Middle frontal gyrus (tissue), 1 donor: ENCODE measurements around the gene LYZL1.
"Not testable (repeated sequence)": the region's sequence is repeated elsewhere in the genome, so short reads cannot be mapped to it uniquely, and the experiment has no call there.

Experiments
- DNase-seq: peaks from one replicate; pipeline ENCODE4 v3.0.0-alpha.2; 2015; ENCODE audit warnings: low spot score; ENCODE audit errors: extremely low spot score

Gene LYZL1

DNA sequence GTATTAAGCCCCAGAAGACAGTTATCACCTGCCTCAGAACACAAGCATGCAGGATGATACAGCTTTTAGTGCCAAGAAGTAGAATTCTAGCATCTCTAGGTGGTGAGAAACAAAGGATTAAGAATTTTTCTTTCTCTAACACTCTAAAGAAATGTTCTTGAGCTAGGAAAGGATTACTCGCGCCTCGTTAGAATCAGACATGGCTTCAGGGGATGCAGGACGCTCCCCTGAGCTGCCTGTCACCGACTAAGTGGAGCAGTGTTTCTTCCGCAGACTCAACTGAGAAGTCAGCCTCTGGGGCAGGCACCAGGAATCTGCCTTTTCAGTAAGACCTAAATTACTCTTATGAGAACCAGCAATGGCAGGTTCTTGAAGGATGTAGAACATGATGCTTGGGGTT is at the start of gene LYZL1:
Gene LYZL1 (plus strand): TSS at position 165 of the 400 bp plus-strand sequence. CDS start 2,798 bp downstream, outside the sequence.
- DNase-seq = not testable (repeated sequence)

DNA sequence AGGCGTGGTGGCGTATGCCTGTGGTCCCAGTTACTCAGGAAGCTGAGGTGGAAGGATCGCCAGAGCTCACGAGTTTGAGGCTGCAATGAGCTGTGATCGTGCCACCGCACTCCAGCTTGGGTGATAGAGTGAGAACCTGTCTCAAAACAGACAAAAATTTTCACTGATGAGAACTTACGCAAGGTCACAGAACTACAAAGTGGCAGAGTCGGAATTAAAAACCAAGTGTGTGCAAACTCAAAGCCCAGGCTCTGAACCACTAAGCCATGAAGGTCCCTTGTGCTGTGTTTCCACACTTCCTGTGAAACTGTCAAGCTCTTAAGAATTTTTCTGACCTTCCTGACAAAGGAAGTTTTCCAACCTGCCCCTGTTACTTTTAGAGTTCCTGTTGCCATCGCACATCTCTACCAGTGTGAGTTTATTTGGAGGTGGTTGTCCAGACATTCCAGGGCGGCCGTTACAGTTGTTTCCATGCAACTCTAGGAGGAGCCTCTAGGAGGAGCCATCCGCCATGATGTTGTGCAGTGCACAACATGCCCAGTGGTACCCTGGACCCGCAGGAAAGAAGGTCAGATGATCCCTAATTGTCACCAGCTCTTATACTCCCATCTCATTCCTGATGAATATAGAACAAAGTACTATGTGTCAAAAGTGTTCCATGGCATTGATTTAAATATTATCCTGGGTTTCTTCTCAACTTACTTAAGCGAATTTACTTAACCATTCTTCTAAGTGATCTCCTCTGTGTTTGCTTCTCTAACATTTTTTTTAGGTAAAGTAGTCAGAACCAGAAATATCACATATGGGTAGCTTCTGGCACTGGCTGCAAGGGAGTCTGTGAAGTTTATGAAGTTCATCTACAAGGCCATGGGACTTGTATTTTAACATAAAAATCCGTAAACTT is 49.0 kb upstream of the LYZL1 start:
- no peak for DNase-seq

DNA sequence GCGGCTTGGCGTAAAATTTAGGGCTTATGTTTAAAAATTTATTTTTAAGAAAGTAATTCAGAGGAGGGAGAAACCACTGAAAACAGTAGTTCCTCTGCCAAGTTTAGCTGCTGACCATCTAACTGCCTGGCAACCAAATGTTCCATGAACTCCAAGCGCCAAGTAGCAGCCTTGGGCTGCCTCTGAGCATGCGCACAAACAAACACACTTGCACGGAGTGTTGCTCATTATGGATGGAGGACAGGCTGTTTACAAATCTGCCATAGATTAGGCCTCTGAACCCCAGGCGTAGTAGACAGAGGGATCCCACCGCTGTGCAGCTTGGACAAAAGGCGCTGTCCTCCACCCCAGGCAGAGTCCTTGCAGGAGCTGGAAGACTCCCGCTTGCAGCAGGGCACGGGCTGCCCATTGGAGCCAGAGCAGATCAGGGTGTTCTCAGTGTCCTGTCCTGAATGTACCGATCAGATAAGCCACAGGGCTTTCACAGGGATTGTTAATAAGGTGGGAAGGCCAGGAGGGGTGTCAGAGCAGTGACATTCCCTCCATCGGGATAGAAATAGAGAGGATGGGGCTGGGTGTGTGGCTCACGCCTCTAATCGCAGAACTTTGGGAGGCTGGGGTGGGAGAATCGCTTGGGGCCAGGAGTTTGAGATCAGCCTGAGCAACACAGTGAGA is 47.7 kb upstream of the LYZL1 start:
- DNase-seq = no peak

DNA sequence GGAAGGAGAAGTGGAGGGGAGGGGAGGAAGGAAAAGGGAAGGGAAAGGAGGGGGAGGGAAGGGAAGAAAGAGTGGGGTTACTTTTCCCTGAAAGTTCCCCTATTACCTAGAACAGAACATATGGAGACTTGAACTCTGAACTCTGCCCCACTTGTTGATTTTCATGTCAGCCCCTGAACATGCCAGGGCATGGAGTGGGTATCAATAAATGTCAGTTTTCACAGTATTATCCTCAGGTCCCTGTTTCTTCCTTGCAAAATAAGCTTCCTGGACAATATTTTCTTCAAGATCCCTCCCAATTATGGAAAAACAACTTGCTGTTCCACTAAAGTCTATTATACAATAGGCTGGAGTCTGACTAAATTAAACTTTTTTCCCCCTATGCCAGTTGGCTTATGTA is 46.9 kb upstream of the LYZL1 start:
- DNase-seq = no peak

DNA sequence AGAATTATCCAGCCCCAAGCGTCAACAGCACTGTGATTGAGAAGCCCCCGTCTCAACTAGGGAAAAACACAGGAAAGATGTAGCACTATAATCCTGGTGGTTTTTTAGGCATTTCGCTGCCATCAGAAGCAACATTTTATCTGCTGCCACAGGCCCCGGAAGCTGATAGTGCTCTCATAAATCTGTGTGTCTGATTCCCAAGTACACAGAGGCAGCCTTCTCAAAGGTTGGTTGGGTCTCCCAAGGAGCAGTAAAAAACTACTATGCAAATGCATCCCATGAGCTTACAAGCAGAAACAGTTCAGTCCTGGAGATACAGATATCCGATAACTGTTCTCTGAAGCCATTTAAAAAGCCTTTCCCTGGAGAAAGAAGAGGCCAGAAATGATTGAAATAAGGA is 45.8 kb upstream of the LYZL1 start:
- no peak for DNase-seq

DNA sequence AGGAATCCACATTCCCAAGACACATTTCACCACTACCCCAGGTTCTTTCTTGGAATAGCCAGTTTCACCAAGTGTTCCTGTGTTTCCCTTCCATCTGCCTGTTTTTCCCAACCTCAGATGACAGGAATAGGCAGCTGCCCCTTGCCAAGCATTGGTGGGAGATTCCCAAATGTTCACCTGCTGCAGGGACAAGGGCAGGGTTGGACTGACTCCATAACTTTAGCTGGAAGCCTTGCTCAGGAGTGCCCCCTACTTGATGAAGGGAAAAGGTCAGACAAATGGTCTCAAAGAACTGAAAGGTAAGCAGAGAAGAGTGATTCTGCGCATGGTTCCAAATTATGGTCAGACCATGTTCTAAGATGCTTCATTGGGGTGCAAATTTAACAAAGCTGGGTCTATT is 45.1 kb upstream of the LYZL1 start:
- DNase-seq = no peak

DNA sequence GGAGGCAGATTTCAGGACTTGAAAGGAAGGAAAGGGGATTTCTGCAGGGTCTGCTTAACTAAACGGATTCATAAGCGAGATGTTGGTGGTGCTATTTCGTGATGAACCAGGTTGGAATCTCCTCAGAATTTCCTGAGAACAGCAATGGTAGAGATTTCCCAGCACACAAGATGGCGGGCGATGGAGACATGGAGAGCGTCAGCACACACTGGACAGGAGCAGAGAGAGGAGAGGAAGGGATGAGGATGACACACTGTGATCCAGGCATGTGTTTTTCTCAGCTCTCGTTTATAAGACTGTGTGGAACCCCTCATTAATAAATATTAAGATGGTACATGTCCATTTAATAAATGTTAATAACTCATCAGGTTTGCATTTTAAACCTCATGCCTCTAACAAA is 43.9 kb upstream of the LYZL1 start:
- DNase-seq = no peak

DNA sequence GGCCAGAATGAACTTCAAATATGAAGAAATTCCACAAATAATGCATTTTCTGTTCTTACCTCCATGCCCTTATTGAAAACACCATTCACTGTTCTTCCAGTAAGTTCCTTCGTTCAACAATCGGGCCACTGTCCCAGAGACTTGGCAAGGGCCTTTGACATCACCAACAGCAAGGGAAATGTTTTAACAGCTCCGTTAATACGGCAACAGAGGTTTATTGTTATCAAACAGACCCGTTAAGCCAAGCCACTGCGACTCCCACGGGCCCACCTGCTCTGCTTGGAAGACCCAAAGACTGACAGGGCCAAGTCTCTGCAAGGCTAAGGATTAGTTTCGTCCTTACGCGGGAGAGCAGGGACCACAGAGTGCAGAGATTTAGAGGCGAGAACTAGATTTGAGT is 43.4 kb upstream of the LYZL1 start:
- no peak for DNase-seq

DNA sequence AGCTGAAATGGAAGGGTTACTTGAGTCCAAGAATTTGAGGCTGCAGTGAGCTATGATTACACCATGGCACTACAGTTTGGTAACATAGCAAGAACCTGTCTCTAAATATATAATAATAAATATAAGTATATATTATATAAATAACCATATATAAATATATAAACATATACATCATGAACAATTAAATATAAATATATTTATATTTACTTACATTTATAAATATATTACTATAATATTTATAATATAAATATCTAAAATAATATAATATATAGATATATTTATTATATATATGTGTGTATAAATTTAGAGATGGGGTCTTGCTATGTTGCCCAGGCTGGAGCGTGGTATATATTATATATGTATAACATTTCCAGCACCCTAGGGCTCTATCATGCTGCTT is 42.4 kb upstream of the LYZL1 start:
- no peak for DNase-seq

DNA sequence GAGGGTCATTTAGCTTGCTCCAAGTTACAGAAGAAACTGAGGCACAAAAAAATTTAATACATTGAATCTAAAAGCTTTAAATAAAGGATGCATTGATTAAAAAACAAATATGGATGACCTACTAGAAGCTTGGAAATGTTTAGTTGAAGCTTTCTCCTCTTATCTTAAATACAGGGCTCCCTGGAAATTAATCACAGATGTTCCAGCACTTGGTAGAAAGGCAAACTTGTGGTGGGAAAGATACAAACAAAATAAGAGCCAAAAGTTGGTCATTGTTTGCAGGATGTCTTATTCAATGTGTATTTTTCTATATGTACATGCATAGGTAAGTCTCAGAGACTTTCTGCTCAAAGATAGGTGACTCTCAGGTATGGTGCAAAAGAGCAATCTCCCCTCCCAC is 40.7 kb upstream of the LYZL1 start:
- DNase-seq = no peak

DNA sequence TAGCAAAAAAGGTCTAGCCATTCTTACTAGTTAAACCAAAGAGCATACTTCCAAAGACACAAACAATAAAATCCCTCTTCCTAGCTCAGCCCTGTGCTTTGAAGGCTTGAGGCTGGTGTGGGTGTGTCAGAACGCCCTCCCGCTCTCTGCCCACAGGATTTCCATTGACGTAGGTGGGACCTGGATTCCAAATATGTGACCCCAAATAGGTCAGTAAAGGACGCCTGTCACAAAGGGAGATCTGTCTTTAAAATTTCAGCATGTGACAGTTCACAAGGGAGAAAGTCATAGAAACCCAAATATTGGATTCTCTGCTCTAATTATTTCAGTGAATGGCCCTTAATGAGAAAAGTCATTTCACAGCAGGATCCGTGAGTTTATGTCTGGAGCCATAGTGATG is 39.9 kb upstream of the LYZL1 start:
- no peak for DNase-seq

DNA sequence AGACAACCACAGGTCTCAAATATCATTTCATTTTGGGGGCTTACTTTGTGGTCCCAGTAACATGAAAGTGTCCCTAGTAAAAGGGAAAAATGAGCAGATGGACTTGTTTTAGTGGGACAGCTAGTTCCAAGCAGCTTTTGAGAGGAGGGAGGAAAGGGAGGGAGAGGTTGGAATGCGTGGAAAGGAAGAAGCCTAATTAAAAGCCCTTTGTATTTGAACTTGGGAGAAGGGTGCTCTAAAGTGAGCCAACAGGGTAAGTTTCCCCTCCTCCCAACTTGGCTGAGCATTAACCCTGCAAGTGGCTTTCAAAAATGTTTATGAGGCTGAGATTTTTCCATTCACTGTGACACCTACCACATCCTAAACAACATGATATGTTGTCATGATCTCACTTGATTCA is 38.8 kb upstream of the LYZL1 start:
- no peak for DNase-seq

DNA sequence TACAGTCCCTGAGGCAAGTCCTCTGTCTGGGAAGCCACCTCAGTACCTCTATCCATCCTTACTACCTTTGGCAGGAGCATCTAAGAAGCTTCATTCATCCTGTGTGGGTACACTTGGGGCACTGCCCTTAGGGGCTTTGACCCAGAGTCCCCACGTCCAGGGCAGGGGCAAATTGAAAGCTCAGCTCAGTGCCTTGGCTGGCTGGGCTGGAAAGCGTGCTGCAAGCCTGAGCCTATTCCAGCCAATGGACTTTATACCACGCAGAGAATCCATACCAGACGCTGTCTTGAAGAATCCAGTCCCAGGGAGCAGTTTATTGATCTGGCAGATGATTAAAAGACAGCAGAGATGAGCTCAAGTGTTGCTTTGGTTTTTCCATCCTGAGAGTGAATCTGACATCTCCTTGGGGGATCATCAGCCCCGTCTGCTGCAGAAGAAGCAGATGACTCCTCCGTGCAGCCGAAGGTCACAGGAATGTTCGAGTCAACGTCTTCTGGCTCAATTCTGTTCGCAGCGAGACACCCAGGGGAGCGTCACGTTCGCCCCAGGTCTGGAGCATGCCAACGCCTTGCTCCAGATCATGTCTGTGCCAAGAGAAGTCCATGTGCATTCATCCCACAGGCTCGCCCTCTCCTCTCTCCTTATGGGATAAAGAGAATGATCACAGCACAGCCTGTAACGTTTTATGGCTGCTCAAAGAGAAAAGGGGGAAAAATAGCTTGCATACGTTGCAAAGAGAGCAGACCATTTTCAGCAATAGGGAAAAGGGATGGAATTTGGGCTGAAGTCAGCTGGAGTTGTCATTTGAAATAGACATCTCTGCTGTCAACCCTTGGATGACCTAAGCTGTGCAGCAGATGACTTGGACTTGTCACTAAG is 35.8 kb upstream of the LYZL1 start:
- DNase-seq = no peak

DNA sequence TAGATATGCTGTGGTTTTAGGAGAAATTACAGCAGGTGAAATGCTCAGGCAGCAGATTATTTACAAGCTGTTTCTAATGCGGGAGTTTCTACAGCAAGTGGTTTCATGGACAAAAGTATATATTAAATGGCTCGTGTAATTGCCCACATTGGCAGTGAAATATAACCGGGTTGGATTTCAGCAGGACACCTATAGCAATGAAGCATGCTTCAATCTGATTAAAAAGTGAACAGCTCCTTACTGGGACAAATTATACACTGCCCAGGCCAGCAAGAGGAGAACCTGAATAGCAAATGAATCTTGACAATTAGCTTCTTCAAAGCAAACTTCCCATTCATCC is 35.2 kb upstream of the LYZL1 start:
- DNase-seq = no peak

DNA sequence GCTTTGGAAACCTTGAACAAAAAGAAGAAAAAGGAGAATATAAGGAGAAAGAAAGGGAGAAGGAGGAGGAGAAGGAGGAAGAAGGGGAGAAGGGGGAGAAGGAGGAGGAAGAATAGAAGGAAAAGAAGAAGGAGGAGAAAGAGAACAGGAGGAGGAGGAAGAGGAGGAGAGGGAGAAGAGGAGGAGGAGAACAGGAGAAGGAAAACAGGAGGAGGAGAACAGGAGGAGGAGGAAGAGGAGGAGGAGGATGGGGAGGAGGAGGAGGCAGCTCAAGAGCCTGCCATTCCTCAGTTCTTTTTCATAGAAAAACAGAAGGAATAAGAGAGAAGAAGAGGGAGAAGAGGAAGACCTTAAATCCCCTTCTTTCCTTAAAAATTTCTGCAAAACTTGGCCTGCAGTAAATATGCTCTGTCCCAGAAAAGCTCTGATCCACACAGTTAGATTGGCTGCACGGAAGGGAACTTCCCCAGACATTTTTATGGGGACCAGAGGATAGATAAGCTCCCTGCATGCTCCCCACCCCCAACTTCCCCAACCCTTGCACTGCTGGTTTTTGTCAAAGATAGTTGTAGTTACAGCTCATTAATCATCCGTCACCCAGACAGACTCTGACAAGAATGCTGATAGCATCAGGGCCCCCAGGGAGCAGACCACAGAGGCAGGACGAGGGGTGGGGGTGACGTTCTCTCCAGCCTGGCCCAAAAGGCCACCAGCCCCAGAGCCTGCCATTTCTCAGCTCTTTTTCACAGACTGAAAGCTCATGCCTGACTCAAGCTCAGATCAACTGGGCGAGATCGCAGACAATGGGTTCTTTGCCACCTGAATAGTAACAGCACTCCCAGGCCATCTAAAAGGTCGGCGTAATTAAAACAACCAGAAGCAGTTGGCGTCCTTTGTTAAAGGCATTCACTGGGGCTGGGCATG is 34.5 kb upstream of the LYZL1 start:
- DNase-seq = no peak

DNA sequence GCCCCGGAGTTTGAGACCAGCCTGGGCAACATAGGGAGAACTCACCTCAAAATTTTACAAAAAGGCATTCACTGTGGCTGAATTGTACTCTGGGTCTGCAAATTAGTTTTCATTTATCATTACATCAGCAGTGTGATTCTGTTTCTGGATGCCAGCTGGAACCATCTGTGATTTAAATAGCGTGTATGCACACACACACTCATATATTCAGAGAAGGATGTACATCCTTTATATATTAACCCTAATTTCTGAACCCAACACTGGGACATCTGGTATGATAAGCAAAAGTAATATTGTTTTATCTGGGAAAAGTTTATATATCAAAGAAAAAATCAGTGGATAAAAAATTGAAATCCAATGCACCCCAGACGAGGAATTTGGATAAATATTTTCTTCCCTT is 33.8 kb upstream of the LYZL1 start:
- no peak for DNase-seq

DNA sequence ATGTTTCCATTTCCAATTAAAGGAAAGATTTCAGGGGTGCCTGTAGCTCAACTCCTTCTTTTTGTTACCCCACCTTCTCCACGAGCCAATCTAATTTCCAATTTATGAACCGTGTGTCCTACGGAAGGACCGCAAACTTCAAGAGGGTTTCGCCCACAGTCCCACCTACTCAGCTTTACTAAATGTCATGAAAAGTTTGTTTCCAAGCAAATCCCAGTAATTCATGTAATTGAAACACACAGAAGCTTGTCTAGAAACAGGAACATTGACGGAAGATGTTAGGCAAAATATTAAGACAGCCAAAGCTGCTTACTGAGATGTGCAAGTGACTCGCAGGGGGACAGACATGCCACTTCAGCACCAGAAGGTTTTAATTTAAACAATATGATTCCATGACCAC is 32.9 kb upstream of the LYZL1 start:
- no peak for DNase-seq

DNA sequence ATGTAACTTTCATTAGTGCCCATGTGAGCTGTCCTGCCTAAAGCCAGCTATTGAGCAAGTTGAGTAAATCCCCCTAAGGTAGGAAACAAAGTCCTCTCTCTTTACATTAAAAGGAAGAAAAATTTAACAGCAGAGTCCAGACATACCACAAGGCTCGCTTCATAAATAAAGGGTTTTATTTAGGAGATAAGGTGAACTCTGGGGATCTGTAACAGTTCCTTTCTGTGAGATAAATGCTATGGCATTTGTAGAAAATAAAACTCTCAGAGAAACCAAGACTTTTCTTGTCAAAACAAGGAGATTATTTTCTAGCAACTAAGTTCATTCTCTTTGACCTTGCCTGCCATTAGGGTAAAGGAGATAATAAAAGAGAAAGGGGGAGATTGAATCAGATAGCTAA is 32.3 kb upstream of the LYZL1 start:
- DNase-seq = no peak

DNA sequence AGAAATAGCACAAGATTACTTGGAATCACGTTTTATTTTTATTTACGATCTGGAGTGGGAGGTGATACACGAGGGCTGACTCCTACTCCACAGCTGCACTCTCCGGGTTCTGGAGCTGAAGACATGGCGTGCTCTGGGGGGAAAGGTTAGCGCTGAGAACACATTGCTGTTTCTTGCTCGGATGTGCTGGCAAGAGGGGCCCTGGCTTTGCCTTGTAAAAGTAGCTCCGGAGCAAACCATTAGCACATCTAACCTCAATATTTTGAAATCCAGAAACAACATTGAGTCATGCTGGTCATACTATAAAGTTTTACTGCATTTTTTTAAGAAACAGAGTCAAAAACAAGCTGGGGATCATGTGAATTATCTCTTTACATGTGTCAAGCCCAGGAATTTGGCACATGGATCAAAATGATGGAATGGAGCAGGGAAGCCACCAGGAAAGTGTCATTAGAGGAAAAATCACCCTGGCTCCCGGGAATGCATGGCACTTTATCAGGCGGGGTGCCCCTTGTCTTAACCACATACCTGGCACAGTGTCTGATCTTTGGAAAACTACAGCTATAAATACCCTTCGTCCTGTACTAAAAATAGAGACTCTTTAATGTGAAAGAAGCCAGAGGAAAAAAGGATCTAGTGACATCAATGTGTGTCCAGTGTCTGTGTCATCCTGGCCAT is 31.6 kb upstream of the LYZL1 start:
- no peak for DNase-seq

DNA sequence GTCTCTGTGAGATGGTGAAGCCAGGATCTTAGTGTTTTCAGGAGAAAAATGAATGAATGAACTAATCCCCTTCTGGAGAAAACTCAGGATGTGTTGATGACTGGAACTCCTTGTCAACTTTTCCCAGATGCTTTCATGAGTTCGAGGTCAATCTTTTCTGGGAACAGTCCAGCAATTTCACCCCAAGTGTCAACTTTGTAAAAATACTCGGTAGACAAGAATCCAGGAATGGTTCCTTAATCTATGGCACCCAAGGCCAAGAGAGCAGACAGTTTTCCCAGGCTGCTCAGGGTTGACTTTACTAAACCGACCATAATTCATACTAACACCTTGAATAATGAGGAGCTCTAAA is 31.1 kb upstream of the LYZL1 start:
- DNase-seq = no peak
